ENCODE data around the gene MITF. TPM values are rescaled to one million over a fixed set of nuclear protein-coding genes. Genes with fewer than 3 reads are reported as not detected.

The MITF gene
- total and polyA plus RNA-seq, 2 donors (not counting 1 experiment from before 2014, with no cell fraction given), result 0.10 TPM; not detected in 1

- ATAC-seq (ENCODE audit: low read depth) (no peak), DNase-seq (no peak)
- H4K20me1 ChIP-seq (ENCODE audit: control insufficient read depth, insufficient read depth, low read length, poor library complexity, severe bottlenecking), result no peaks in the 10 kb centered on the region
- no peak overlapping the region for H3K4me2 ChIP-seq (replicated peaks; ENCODE audit: low read depth, low read length, poor library complexity, severe bottlenecking)
- Mint-ChIP-seq H3K27ac (no peak overlapping the region), H3K4me1 (peaks cover 12% of the 10 kb centered on the region), H3K4me3 (no peak overlapping the region), H3K9me3 (ENCODE audit: insufficient read depth) (no peaks in the 10 kb centered on the region), H3K27me3 (peaks cover 28% of the 10 kb centered on the region)
- H3K27me3 ChIP-seq (replicated peaks in 1 of 4; ENCODE audit: control extremely low read depth in 1 of 4, control insufficient read depth in 3 of 4, insufficient read depth in 4 of 4, low read length in 3 of 4), result peaks cover 0 to 22% (median 8%) of the 10 kb centered on the region in 4 experiments
- H3K4me1 ChIP-seq (ENCODE audit: control insufficient read depth in 2 of 2, insufficient read depth in 2 of 2, low read length in 2 of 2), result peaks cover 9 to 10% of the 10 kb centered on the region in 2 donors
- ChIA-PET POLR2A (no interaction called here), CTCF (no interaction called here)
- no peak for TF ChIP-seq EZH2 (IDR thresholded peaks at IDR 0.05; ENCODE audit: borderline replicate concordance, insufficient read depth, low read depth, low read length, poor library complexity, severe bottlenecking)
- TF ChIP-seq CTCF (IDR thresholded peaks at IDR 0.05), result no peak
- H3K27ac ChIP-seq (ENCODE audit: low read length in 2 of 2), result no peak overlapping the region
- no peak overlapping the region for H2AFZ ChIP-seq (ENCODE audit: insufficient read depth, low read depth, low read length, poor library complexity, severe bottlenecking)
- H3K4me3 ChIP-seq (ENCODE audit: control extremely low read depth in 1 of 5, extremely low read depth in 1 of 5, insufficient read depth in 1 of 5, low read depth in 2 of 5, low read length in 4 of 5), result no peak overlapping the region
- no peaks in the 10 kb centered on the region for H3K79me2 ChIP-seq (ENCODE audit: control insufficient read depth, insufficient read depth, low read length)
- WGBS (ENCODE audit: insufficient coverage), result 74% methylated on average over 2 of the region's 8 CpGs
- H3K36me3 ChIP-seq (replicated peaks in 1 of 2; ENCODE audit: control extremely low read depth in 1 of 2, control insufficient read depth in 1 of 2, extremely low read depth in 1 of 2, insufficient read depth in 2 of 2, low read length in 1 of 2), result no peaks in the 10 kb centered on the region
- peaks cover 0 to 3% (median 0%) of the 10 kb centered on the region in 3 donors for H3K9me3 ChIP-seq (ENCODE audit: control extremely low read depth in 1 of 3, control insufficient read depth in 2 of 3, insufficient read depth in 1 of 3, low read length in 2 of 3)
- intact Hi-C loops (cut with micrococcal nuclease), result no loop called here
- H3K9ac ChIP-seq (ENCODE audit: low read length), result no peak overlapping the region
Measured at GRCh38 chr3:69743975-69744906, 5.0 kb downstream of the MITF start.

- no peaks in the 10 kb centered on the region for H3K36me3 ChIP-seq (replicated peaks in 1 of 2; ENCODE audit: control extremely low read depth in 1 of 2, control insufficient read depth in 1 of 2, extremely low read depth in 1 of 2, insufficient read depth in 2 of 2, low read length in 1 of 2)
- H3K4me3 ChIP-seq (ENCODE audit: control extremely low read depth in 1 of 5, extremely low read depth in 1 of 5, insufficient read depth in 1 of 5, low read depth in 2 of 5, low read length in 4 of 5), result no peak overlapping the region
- H3K9ac ChIP-seq (ENCODE audit: low read length), result no peak overlapping the region
- ATAC-seq (ENCODE audit: low read depth) (no peak), DNase-seq (no peak)
- no peak overlapping the region for H3K27ac Mint-ChIP-seq
- no CpG with 5 or more reads among the region's 2 CpGs for WGBS (ENCODE audit: insufficient coverage)
- no peaks in the 10 kb centered on the region for H3K79me2 ChIP-seq (ENCODE audit: control insufficient read depth, insufficient read depth, low read length)
- no peak overlapping the region for H2AFZ ChIP-seq (ENCODE audit: insufficient read depth, low read depth, low read length, poor library complexity, severe bottlenecking)
- H3K4me3 Mint-ChIP-seq, result no peak overlapping the region
- peaks cover 2% of the 10 kb centered on the region for H3K4me1 Mint-ChIP-seq
- peaks cover 26% of the 10 kb centered on the region for H3K27me3 Mint-ChIP-seq
- intact Hi-C loops (cut with micrococcal nuclease), result no loop called here
- POLR2A ChIA-PET, result no interaction called here
- CTCF ChIA-PET, result no interaction called here
- peaks cover 0 to 11% (median 6%) of the 10 kb centered on the region in 4 experiments for H3K27me3 ChIP-seq (replicated peaks in 1 of 4; ENCODE audit: control extremely low read depth in 1 of 4, control insufficient read depth in 3 of 4, insufficient read depth in 4 of 4, low read length in 3 of 4)
- no peak overlapping the region for H3K27ac ChIP-seq (ENCODE audit: low read length in 2 of 2)
- H4K20me1 ChIP-seq (ENCODE audit: control insufficient read depth, insufficient read depth, low read length, poor library complexity, severe bottlenecking), result no peaks in the 10 kb centered on the region
- TF ChIP-seq EZH2 (IDR thresholded peaks at IDR 0.05; ENCODE audit: borderline replicate concordance, insufficient read depth, low read depth, low read length, poor library complexity, severe bottlenecking) (no peak), CTCF (IDR thresholded peaks at IDR 0.05) (no peak)
- no peaks in the 10 kb centered on the region for H3K9me3 Mint-ChIP-seq (ENCODE audit: insufficient read depth)
- no peak overlapping the region for H3K4me2 ChIP-seq (replicated peaks; ENCODE audit: low read depth, low read length, poor library complexity, severe bottlenecking)
- peaks cover 0 to 3% (median 0%) of the 10 kb centered on the region in 3 donors for H3K9me3 ChIP-seq (ENCODE audit: control extremely low read depth in 1 of 3, control insufficient read depth in 2 of 3, insufficient read depth in 1 of 3, low read length in 2 of 3)
- peaks cover 0 to 2% of the 10 kb centered on the region in 2 donors for H3K4me1 ChIP-seq (ENCODE audit: control insufficient read depth in 2 of 2, insufficient read depth in 2 of 2, low read length in 2 of 2)
Measured at GRCh38 chr3:69745505-69745904, 6.2 kb downstream of the MITF start.
